Measurements from ENCODE around the gene APLP2. TPM values are rescaled to one million over a fixed set of nuclear protein-coding genes. Genes with fewer than 3 reads are reported as not detected.
A peak's percentile ranks its signal among the peaks of the same experiment; 100 is the strongest.

The APLP2 gene
- total and polyA plus RNA-seq, 2 of the 13 experiments (the other 11 are each of a cell fraction or from before 2014, with no cell fraction given) = 315 to 594 TPM

GRCh38 chr11:130068546-130068985, 1.1 kb upstream of the APLP2 start:
- WGBS (ENCODE audit: low lambda C conversion rate) = 17% methylated on average over 18 of the region's 18 CpGs
- Histone ChIP-seq H3K79me2 (ENCODE audit: insufficient read depth, low read length) (peaks cover 33% of the 10 kb centered on the region), H3K4me1 (ENCODE audit: insufficient read depth, low read length) (peaks cover 36% of the 10 kb centered on the region), H3K9me3 (ENCODE audit: low read length) (no peaks in the 10 kb centered on the region), H3K4me3 (replicated peaks in 1 of 3; ENCODE audit: insufficient read depth in 1 of 3, low read depth in 2 of 3, low read length in 3 of 3) (peak overlapping the region; percentile 84 to 94 (median 90)), H3K27me3 (ENCODE audit: control insufficient read depth in 1 of 2, insufficient read depth in 2 of 2, low read length in 2 of 2) (no peaks in the 10 kb centered on the region), H2AFZ (ENCODE audit: low read length) (no peak overlapping the region), H3K4me2 (ENCODE audit: low read depth, low read length) (peak overlapping the region; percentile 77), H4K20me1 (ENCODE audit: insufficient read depth, low read length) (peaks cover 16% of the 10 kb centered on the region), H3K27ac (ENCODE audit: extremely low read length, insufficient read depth, low read length) (peak overlapping the region; percentile 68), H3K36me3 (replicated peaks in 1 of 2; ENCODE audit: control insufficient read depth in 1 of 2, insufficient read depth in 2 of 2, low read length in 2 of 2) (no peaks in the 10 kb centered on the region), H3K9ac (ENCODE audit: insufficient read depth, low read depth, low read length) (peak overlapping the region; percentile 69)
- FAIRE-seq (no peak), DNase-seq (ENCODE audit: low spot score) (peak; percentile 33), ATAC-seq (peak; percentile 38)
- ChIA-PET POLR2A (interaction anchor here (1.1 kb wide), 1 partner anchor 65 kb away, joined by 7 read pairs; the partner anchor contains the start of gene PRDM10), CTCF (ENCODE audit: low intra/inter-chr PET ratio, low total read pairs) (no interaction called here)
- intact Hi-C loops (cut with micrococcal nuclease; ENCODE audit: unreplicated experiment) = loop anchor here (2.0 kb wide), 1 partner anchor 66 kb away; the partner anchor contains the start of gene PRDM10
- no TSS peak for BruUV-seq (replicated peaks)
- in situ Hi-C loops (cut with HindIII; ENCODE audit: extremely low pct_ligation_motif_present, low pct_unique_long_range_greater_than_20kb) = no loop called here
- TF ChIP-seq HNRNPUL1 (IDR thresholded peaks at IDR 0.05; ENCODE audit: low read depth, low read length) (no peak), GATA4 (IDR thresholded peaks at IDR 0.05; ENCODE audit: borderline replicate concordance, low read depth) (no peak), ZBTB42 (CRISPR knock-in tag; IDR thresholded peaks at IDR 0.05) (no peak), RBM22 (optimal IDR thresholded peaks at IDR 0.05; ENCODE audit: low read length) (no peak), CSRNP1 (CRISPR knock-in tag; IDR thresholded peaks at IDR 0.05) (peak; percentile 67; the same call in 1 of the 2 replicates), HOXA3 (CRISPR knock-in tag; IDR thresholded peaks at IDR 0.05) (no peak), HNF1B (CRISPR knock-in tag; IDR thresholded peaks at IDR 0.05) (no peak), ZNF678 (CRISPR knock-in tag; IDR thresholded peaks at IDR 0.05) (no peak), PATZ1 (CRISPR knock-in tag; IDR thresholded peaks at IDR 0.05) (no peak), CEBPG (CRISPR knock-in tag; IDR thresholded peaks at IDR 0.05) (no peak), THAP7 (CRISPR knock-in tag; IDR thresholded peaks at IDR 0.05) (no peak), ZMYM3 (CRISPR knock-in tag; IDR thresholded peaks at IDR 0.05) (no peak), ZNF253 (CRISPR knock-in tag; IDR thresholded peaks at IDR 0.05; ENCODE audit: borderline replicate concordance) (no peak), FOSL1 (CRISPR knock-in tag; IDR thresholded peaks at IDR 0.05; ENCODE audit: borderline replicate concordance) (no peak), BORCS8-MEF2B (CRISPR knock-in tag; IDR thresholded peaks at IDR 0.05) (no peak)
- TF ChIP-seq, protein P1, sequence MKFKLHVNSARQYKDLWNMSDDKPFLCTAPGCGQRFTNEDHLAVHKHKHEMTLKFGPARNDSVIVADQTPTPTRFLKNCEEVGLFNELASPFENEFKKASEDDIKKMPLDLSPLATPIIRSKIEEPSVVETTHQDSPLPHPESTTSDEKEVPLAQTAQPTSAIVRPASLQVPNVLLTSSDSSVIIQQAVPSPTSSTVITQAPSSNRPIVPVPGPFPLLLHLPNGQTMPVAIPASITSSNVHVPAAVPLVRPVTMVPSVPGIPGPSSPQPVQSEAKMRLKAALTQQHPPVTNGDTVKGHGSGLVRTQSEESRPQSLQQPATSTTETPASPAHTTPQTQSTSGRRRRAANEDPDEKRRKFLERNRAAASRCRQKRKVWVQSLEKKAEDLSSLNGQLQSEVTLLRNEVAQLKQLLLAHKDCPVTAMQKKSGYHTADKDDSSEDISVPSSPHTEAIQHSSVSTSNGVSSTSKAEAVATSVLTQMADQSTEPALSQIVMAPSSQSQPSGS (CRISPR knock-in tag; IDR thresholded peaks at IDR 0.05) = no peak

Measured in HepG2 (cell line).